HepG2 (cell line): Measurements from ENCODE around the gene MBLAC2. TPM values are rescaled to one million over a fixed set of nuclear protein-coding genes. Genes with fewer than 3 reads are reported as not detected.

ENCODE experiments used
- ATAC-seq: fragments of 200-7000 bp; cut with Tn5 transposase; 3 replicates; pipeline ENCODE4 v1.9.1; 2020; ENCODE audit warnings: mild to moderate bottlenecking, moderate library complexity
- BruUV-seq: library from RNA; stranded (reverse); fragments of 400-500 nt; replicated peaks from 2 replicates; lab custom pipeline; 2021; lab: Mats Ljungman, UMichigan
- CTCF ChIA-PET: fragments of 300-600 bp; formaldehyde crosslinking; extraction: SDS; loops from one replicate; lab custom pipeline; 2021; ENCODE audit warnings: low total read pairs, inconsistent platforms, low intra/inter-chr PET ratio; lab: Yijun Ruan, JAX
- POLR2A ChIA-PET: fragments of 350-600 bp; sonication (Branson Sonifier 250); formaldehyde crosslinking; loops from one replicate; lab custom pipeline; 2020; ENCODE audit warnings: antibody characterized with exemption, inconsistent platforms; lab: Yijun Ruan, JAX
- DNase-seq: peaks from one replicate; pipeline ENCODE4 v3.0.0-alpha.2; 2015; ENCODE audit warnings: low spot score
- FAIRE-seq: peaks from 3 replicates; lab custom pipeline; 2011; peaks lifted over from hg19 to GRCh38; lab: Jason Lieb, UNC
- H2AFZ ChIP-seq: one replicate; pipeline ENCODE4 v1.6.1; 2011; ENCODE audit warnings: low read length, inconsistent platforms
- H3K27ac ChIP-seq: fragments of 300-600 bp; 3 replicates; pipeline ENCODE4 v1.8.0; 2011; ENCODE audit warnings: mixed run types, mild to moderate bottlenecking, mixed read lengths, low read length, inconsistent platforms; ENCODE audit not compliant: insufficient read depth; ENCODE audit errors: extremely low read length
- H3K27me3 ChIP-seq, 2 experiments: fragments of 200-600 bp in 1 of 2; 2 replicates in 1 of 2; 3 replicates in 1 of 2; pipeline versions ENCODE4 v1.6.0 to v1.8.0; 2011; ENCODE audit warnings: low read length in 2 of 2, mild to moderate bottlenecking in 2 of 2, moderate library complexity in 2 of 2, inconsistent platforms in 1 of 2; ENCODE audit not compliant: insufficient read depth in 2 of 2, control insufficient read depth in 1 of 2
- H3K36me3 ChIP-seq, 2 experiments: fragments of 200-600 bp in 1 of 2; replicated peaks in 1 of 2; 2 replicates in 1 of 2; 3 replicates in 1 of 2; pipeline versions ENCODE4 v1.5.1 to v1.8.0; 2011; ENCODE audit warnings: low read length in 2 of 2, inconsistent platforms in 1 of 2; ENCODE audit not compliant: insufficient read depth in 2 of 2, control insufficient read depth in 1 of 2
- H3K4me1 ChIP-seq: 2 replicates; pipeline ENCODE4 v1.5.1; 2012; ENCODE audit warnings: low read length, inconsistent platforms; ENCODE audit not compliant: insufficient read depth
- H3K4me2 ChIP-seq: 2 replicates; pipeline ENCODE4 v1.6.0; 2011; ENCODE audit warnings: low read depth, low read length, inconsistent platforms
- H3K4me3 ChIP-seq, 3 experiments: fragments of 200-600 bp in 1 of 3; sonication (generic), shearing (Covaris generic) in 1 of 3; replicated peaks in 1 of 3; 2 replicates each; pipeline ENCODE4 v1.5.1; 2011 to 2016; ENCODE audit warnings: low read length in 3 of 3, inconsistent platforms in 2 of 3, low read depth in 2 of 3, mild to moderate bottlenecking in 2 of 3, control low read depth in 1 of 3, mixed read lengths in 1 of 3; ENCODE audit not compliant: insufficient read depth in 1 of 3
- H3K79me2 ChIP-seq: one replicate; pipeline ENCODE4 v1.6.1; 2011; ENCODE audit warnings: low read length, inconsistent platforms; ENCODE audit not compliant: insufficient read depth
- H3K9ac ChIP-seq: 2 replicates; pipeline ENCODE4 v1.6.0; 2011; ENCODE audit warnings: mild to moderate bottlenecking, low read depth, low read length, inconsistent platforms; ENCODE audit not compliant: insufficient read depth
- H3K9me3 ChIP-seq: 2 replicates; pipeline ENCODE4 v1.5.1; 2012; ENCODE audit warnings: mild to moderate bottlenecking, low read length
- H4K20me1 ChIP-seq: 2 replicates; pipeline ENCODE4 v1.6.0; 2011; ENCODE audit warnings: inconsistent platforms, mild to moderate bottlenecking, low read length, moderate library complexity; ENCODE audit not compliant: insufficient read depth
- HMG20B ChIP-seq: conservative IDR thresholded peaks from 2 replicates; pipeline ENCODE4 v1.6.1; 2016; ENCODE audit warnings: missing genetic modification reagents, missing compliant biosample characterization
- WGBS: methylation state at CpG from one replicate; pipeline ENCODE4 v1.1.6; 2017; ENCODE audit warnings: low lambda C conversion rate; 5-methylcytosine and 5-hydroxymethylcytosine counted together
- in situ Hi-C: cut with HindIII; loops from 2 replicates; pipeline ENCODE4 v1.10.0; 2017; ENCODE audit warnings: low pct_unique_long_range_greater_than_20kb; ENCODE audit not compliant: extremely low pct_ligation_motif_present
- intact Hi-C: fragments of 100-400 bp; cut with micrococcal nuclease; formaldehyde crosslinking; loops from one replicate; pipeline ENCODE4 v1.10.0; 2022; ENCODE audit not compliant: unreplicated experiment
- polyA plus RNA-seq, 8 experiments: library from polyadenylated mRNA; depleted of rRNA in 3 of 8; stranded (reverse) in 7 of 8; unstranded in 1 of 8; fragments of >200 nt; fragmentation: Illumina TruSeq in 4 of 8; extraction: Trizol in 4 of 8; gene quantifications; 2 replicates each; pipeline versions ENCODE4 v1.2.1 to v1.2.3, GENCODE V29; 2011 to 2016; ENCODE audit warnings: low read depth in 4 of 8, missing spikeins in 1 of 8, mixed read lengths in 1 of 8; ENCODE audit not compliant: insufficient read depth in 1 of 8
- total RNA-seq, 5 experiments: library from RNA; depleted of rRNA; stranded (reverse); fragments of >200 nt; fragmentation: Illumina TruSeq; extraction: Trizol; gene quantifications; 2 replicates each; pipeline ENCODE4 v1.2.3, GENCODE V29; 2016; ENCODE audit warnings: low read depth in 1 of 5
- TF ChIP-seq, protein P1 (sequence below): sonication (generic); formaldehyde crosslinking; conservative IDR thresholded peaks from 2 replicates; pipeline ENCODE4 v1.4.0; 2020; ENCODE audit warnings: missing genetic modification reagents

MBLAC2 gene
- total and polyA plus RNA-seq, 2 of the 13 experiments (the other 11 are each of a cell fraction or from before 2014, with no cell fraction given) = 2.9 to 4.1 TPM

DNA sequence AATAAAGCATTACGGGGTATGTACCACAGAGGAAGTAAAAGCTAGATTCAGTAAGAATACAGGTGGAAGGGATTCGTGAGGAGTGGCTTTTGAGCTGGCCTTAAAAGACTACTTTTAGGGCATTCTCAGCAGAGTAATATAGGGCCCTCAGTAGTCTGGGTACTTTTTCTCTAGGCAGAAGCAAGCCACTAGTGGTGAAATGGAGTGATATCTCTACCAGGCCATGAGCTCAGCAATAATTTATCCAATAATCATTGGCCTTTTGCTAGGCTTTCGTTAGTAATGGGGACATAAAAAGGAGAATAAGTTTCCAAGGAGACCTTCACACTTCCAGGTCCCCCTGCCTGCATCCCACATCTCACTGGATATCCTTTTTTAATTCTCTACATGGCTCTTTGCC lies 1.8 kb upstream of the MBLAC2 start (continued):
- TF ChIP-seq, protein P1, sequence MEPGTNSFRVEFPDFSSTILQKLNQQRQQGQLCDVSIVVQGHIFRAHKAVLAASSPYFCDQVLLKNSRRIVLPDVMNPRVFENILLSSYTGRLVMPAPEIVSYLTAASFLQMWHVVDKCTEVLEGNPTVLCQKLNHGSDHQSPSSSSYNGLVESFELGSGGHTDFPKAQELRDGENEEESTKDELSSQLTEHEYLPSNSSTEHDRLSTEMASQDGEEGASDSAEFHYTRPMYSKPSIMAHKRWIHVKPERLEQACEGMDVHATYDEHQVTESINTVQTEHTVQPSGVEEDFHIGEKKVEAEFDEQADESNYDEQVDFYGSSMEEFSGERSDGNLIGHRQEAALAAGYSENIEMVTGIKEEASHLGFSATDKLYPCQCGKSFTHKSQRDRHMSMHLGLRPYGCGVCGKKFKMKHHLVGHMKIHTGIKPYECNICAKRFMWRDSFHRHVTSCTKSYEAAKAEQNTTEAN = no peak

DNA sequence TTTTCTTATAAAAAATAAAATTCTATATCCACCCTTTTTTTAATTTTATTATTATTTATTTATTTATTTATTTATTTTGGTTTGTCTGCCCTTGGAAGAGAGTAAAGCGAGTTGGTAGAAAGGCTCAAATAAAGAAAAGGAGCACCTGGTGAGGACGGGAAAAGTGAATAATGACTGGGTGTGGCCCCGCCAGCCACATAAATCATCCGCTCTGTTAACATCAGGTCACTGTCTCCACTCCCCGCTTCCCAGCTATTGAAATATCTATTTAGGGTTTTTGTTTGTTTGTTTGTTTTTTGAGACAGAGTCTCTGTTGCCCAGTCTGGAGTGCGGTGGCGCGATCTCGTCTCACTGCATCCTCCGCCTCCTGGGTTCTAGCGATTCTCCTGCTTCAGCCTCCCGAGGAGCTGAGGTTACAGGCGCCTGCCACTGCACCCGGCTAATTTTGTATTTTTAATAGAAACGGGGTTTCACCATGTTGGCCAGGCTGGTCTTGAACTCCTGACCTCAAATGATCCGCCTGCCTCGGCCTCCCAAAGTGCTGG lies 937 bp upstream of the MBLAC2 start:
- whole genome bisulfite sequencing = 93% methylated on average over 17 of the region's 17 CpGs
- DNase-seq (no peak), ATAC-seq (no peak), FAIRE-seq (no peak)
- CTCF ChIA-PET = no interaction called here
- peak overlapping the region; percentile 87 for H2AFZ ChIP-seq
- H3K4me2 ChIP-seq = peak overlapping the region; percentile 89
- H3K9me3 ChIP-seq = no peaks in the 10 kb centered on the region
- no peak overlapping the region for H3K27ac ChIP-seq
- H4K20me1 ChIP-seq = no peaks in the 10 kb centered on the region
- intact Hi-C loops (loop anchor here (2.0 kb wide), 1 partner anchor 37 kb away; no protein-coding TSS in a partner anchor), in situ Hi-C loops (no loop called here)
- TF ChIP-seq HMG20B (CRISPR knock-in tag) = no peak
- POLR2A ChIA-PET = interaction anchor here (1.2 to 3.4 kb wide), 4 partner anchors 9 to 65 kb away, joined by 3 to 39 read pairs (median 4); partner anchors contain the start of gene CETN3
- H3K4me1 ChIP-seq = peaks cover 43% of the 10 kb centered on the region
- peaks cover 20% of the 10 kb centered on the region for H3K79me2 ChIP-seq
- no peak overlapping the region for H3K9ac ChIP-seq
- no peaks in the 10 kb centered on the region for H3K27me3 ChIP-seq
- TSS peak; percentile 60 for BruUV-seq
- no peaks in the 10 kb centered on the region for H3K36me3 ChIP-seq
- H3K4me3 ChIP-seq = peak overlapping the region; percentile 68 to 83 (median 81); a peak in 4 of 6 replicates
